GM12873 (cell line): Measurements from ENCODE around the gene NTRK2.

ENCODE experiments used
- TF ChIP-seq, protein P1 (sequence below): IDR thresholded peaks from 2 replicates; pipeline ENCODE4 v1.5.1; 2012; ENCODE audit warnings: low read depth, mild to moderate bottlenecking, moderate library complexity, low read length, control low read depth; ENCODE audit not compliant: insufficient read depth; ENCODE audit errors: missing control alignments

Gene NTRK2

DNA sequence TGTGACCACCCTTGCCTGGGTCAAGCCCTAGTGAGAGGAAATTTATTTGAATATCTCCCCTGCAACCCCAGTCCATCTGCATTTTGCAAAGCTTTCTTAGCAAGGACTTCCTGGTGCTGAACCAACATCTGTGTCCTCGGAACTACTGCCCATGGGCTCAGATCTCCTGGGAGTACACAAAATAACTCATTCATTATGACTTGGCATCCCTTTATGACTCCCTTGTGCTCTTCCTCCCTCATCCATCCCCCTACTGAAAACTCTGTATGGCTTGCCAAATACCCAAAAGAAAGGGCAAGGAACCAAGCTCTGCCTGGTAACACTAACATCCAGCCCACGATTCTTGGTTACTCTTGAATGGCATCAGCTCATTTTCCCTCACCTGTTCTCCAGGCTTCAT, 368.5 kb downstream of the NTRK2 start:
- TF ChIP-seq, protein P1, sequence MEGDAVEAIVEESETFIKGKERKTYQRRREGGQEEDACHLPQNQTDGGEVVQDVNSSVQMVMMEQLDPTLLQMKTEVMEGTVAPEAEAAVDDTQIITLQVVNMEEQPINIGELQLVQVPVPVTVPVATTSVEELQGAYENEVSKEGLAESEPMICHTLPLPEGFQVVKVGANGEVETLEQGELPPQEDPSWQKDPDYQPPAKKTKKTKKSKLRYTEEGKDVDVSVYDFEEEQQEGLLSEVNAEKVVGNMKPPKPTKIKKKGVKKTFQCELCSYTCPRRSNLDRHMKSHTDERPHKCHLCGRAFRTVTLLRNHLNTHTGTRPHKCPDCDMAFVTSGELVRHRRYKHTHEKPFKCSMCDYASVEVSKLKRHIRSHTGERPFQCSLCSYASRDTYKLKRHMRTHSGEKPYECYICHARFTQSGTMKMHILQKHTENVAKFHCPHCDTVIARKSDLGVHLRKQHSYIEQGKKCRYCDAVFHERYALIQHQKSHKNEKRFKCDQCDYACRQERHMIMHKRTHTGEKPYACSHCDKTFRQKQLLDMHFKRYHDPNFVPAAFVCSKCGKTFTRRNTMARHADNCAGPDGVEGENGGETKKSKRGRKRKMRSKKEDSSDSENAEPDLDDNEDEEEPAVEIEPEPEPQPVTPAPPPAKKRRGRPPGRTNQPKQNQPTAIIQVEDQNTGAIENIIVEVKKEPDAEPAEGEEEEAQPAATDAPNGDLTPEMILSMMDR = no peak

DNA sequence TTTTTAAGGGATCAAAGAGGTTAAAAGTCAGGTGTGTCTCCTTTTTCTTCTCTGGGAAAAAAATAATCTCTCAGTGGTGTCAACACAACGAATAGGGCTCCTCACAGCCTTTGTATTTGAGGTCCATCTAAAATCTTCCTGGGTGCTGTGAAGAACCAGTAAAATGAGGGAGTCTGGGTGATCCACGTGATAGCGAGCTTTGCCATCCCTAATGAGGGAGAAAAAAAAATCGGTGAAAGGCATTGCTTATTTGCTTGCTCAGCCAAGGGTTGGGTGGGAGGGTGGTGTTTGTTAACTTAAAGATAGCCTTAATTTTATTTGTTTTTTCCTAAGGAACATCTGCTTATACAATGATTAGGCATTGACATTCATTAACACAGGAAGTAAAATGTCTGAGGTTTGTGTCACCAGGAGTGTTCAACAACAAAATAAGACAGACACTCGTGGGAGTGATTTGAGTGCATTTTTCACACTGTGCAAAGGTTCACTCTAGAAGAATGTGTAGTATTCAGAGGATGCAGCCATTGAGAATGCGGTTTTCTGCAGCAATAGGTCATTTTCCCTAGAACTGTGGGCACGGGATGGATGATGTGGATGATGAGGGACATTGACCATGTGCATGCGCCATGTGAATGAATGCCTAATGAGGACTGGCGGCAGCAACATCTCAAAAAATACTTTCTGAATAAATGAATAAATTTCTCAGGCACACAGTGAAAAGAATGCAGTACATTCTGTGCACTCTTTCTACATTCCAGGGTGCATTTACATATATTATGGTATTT, 369.5 kb downstream of the NTRK2 start:
- TF ChIP-seq, protein P1 = no peak

DNA sequence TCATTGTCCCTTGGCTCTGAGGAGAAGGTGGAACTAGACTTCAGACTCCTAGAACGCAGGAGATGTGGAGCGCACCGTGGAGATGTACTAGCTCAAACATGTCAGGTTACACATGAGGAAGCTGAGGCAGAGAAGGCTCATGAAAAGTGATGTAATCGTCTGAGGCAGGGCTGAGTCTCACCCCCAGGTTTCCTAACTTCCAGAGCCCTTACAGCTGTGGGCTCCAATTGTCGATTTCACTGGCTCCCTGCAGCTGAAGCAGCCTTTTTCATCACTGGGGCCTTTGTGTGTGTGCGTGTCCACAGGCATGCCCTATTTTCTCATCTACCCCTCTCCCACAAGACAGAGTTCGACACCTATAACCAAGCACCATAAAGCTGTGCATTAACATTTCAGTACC, 370.6 kb downstream of the NTRK2 start:
- TF ChIP-seq, protein P1 = no peak

DNA sequence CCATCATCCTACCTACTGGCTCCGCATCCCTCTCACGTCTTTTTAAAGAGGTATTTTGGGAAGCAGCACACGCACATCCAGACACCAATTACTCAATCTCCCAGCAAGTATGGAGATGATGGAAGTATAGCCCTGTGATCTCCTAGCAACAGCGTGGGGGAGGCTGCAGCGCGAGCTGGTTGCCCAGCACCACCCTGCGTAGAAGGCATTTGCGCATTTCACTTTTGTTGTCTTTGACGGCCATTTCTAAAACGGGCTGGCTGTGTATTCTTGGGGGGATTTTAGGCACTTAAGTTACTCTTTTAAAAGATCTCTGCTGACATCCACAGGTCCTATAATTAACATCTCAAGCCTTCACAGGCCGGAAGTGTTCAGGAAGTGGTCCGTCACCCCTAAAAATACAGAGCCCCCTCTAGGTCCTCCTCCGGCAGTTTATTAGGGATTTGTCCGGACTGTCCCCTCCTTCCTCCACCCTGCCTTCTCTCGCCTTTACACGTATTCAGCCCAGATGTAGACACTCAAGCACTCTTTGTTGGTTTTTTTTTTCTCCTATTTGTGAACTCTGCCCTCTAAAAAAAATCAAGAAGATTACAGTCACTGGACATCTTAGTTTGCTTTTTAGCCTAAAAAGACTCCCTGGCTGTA, 371.4 kb downstream of the NTRK2 start:
- TF ChIP-seq, protein P1 = no peak

DNA sequence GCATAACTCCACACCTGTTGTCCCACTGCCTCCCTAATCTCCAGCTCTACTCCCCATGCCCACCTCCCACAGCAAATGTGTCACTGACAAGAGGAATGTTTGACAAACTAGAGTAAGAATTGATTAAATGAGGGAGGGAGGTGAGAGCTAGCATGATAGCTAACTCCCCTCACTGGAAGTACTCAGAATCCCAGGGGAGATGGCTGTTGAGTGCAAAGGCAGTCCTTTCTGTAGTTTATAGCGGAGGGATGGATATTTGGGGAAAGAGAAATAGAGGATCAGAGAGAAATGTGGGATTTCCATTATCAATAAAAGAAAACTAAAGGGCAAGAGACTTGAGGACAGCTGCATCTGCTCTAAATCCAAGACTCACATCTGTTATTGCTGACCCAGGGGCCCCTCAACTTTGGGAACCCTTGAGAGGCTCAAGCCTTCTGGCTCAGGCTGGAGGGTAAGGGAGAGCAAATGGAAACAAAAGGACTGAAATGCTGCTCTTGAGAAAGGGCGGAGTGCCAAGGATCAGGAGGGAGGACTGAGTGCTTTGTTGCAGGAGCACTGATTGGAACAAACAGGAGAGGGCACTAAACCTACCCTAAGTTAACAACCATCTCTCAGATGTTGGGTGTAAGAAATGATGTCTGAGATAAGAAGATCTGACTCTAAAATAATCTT, 372.1 kb downstream of the NTRK2 start:
- TF ChIP-seq, protein P1 = no peak

DNA sequence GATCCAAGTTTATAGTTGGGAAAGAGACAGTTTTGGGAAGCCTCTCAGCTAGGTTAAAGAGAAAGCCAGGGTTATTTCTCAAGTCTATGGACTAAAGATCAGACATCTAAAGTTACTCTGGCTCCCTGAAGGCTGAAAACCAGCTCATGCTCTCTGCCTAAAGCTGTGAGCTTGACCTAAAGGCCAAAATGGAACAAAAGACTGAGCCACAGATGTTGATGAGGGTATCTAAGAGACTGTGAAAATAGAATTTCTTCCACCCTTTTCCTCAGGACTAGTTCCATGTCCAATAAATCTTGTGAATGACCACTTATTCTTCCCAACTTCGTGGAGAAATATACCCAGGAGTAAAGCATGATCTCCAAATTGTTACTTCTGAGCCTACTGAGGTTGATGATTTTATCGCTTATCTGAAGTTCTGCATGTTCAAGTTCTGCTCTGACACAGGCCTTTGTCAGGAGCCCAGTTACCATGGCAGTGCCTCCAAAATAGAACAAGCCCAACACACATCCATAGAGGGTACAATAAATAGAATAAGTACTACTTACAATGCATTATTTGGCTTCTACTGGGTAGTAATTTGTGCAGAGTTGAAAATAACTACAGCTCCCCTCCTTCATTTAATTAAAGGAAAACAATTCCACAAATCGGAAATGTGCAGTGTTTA, 373.6 kb downstream of the NTRK2 start:
- TF ChIP-seq, protein P1 = no peak

DNA sequence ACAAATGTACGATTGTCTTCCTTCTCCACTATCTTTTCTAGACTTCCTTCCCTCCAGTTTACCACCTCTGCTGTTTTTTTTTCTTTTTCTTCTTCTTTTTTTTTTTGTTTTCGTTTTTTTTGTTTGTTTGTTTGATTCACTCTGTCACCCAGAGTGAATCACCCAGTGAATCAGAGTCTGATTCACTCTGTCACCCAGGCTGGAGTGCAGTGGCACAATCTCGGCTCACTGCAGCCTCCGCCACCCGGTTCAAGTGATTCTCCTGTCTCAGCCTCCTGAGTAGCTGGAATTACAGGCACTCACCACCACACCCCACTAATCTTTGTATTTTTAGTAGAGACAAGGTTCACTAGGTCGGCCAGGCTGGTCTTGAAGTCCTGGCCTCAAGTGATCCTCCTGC, 375.7 kb downstream of the NTRK2 start:
- TF ChIP-seq, protein P1 = no peak
